Parathyroid adenoma (tissue), 2 donors: Measurements from ENCODE around the gene ARHGEF26.

Experiments
- H2AFZ ChIP-seq: fragments of 300-600 bp; sonication (generic); one replicate; pipeline ENCODE4 v1.7.0; 2017; ENCODE audit warnings: antibody characterized with exemption, mild to moderate bottlenecking
- H3K27ac ChIP-seq: fragments of 300-600 bp; sonication (generic); one replicate; pipeline ENCODE4 v1.7.0; 2017
- H3K27me3 ChIP-seq: fragments of 300-600 bp; sonication (generic); one replicate; pipeline ENCODE4 v1.7.0; 2017; ENCODE audit warnings: low read length; ENCODE audit not compliant: control insufficient read depth, insufficient read depth
- H3K36me3 ChIP-seq: fragments of 300-600 bp; sonication (generic); one replicate; pipeline ENCODE4 v1.7.0; 2017; ENCODE audit warnings: low read length; ENCODE audit not compliant: control insufficient read depth, insufficient read depth
- H3K4me1 ChIP-seq: fragments of 300-600 bp; sonication (generic); one replicate; pipeline ENCODE4 v1.7.0; 2017; ENCODE audit warnings: control low read depth
- H3K4me2 ChIP-seq: fragments of 300-600 bp; sonication (generic); one replicate; pipeline ENCODE4 v1.7.0; 2017; ENCODE audit warnings: low read length
- H3K4me3 ChIP-seq: fragments of 300-600 bp; sonication (generic); one replicate; pipeline ENCODE4 v1.7.0; 2017; ENCODE audit warnings: low read depth, low read length
- H3K79me2 ChIP-seq: fragments of 300-600 bp; sonication (generic); one replicate; pipeline ENCODE4 v1.7.0; 2017; ENCODE audit warnings: control low read depth
- H3K9ac ChIP-seq: fragments of 300-600 bp; sonication (generic); one replicate; pipeline ENCODE4 v1.7.0; 2017; ENCODE audit warnings: mild to moderate bottlenecking
- H3K9me3 ChIP-seq: fragments of 300-600 bp; sonication (generic); one replicate; pipeline ENCODE4 v1.7.0; 2017; ENCODE audit warnings: low read length; ENCODE audit not compliant: control insufficient read depth
- TF ChIP-seq, protein P1 (sequence below): fragments of 300-600 bp; sonication (generic); IDR thresholded peaks from one replicate; pipeline ENCODE4 v1.7.0; 2017; ENCODE audit warnings: antibody characterized with exemption, mild to moderate bottlenecking
- donor health status: primary hyperparathyroidism.

ARHGEF26 gene

DNA sequence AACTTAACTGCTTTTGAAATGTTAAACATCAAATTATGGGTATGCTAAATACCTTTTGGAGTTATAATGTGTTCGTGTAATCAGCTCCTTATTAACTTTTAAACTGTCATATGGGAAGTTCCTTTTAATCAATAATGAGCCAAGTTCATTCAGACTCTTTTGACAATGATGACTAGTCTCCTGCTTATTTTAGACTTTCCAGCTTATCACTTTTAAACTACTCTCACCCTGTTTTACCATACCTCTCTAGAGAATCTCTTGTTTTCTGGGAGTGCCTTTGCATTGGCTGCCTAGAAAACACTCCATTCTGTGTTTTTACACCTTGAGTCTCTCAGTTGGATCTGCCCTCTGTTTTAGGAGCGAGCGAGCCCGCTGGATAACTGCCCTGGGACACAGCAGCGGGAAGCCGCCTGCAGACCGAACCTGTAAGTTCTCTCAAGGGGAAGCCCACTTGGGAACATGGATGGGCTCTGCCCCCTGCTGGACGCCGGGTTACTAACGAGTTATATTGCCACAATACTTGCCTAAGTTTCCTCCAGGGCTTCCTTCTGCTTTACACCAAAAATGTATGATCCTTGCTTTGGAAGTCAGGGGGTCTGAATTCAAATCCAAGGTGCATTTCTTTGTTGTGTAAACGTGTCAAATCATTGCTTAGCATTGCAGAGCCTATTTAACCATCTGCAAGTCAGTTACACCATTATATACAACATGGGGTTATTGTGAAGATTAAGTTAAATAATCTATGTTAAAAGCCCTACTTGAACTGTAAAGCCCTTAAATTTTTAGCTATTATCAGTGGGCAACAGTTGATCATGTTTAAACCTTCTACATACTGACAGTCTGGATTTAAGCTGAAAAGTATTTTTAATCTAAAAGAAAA lies 131.8 kb downstream of the ARHGEF26 start:
- TF ChIP-seq, protein P1, sequence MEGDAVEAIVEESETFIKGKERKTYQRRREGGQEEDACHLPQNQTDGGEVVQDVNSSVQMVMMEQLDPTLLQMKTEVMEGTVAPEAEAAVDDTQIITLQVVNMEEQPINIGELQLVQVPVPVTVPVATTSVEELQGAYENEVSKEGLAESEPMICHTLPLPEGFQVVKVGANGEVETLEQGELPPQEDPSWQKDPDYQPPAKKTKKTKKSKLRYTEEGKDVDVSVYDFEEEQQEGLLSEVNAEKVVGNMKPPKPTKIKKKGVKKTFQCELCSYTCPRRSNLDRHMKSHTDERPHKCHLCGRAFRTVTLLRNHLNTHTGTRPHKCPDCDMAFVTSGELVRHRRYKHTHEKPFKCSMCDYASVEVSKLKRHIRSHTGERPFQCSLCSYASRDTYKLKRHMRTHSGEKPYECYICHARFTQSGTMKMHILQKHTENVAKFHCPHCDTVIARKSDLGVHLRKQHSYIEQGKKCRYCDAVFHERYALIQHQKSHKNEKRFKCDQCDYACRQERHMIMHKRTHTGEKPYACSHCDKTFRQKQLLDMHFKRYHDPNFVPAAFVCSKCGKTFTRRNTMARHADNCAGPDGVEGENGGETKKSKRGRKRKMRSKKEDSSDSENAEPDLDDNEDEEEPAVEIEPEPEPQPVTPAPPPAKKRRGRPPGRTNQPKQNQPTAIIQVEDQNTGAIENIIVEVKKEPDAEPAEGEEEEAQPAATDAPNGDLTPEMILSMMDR: peak; percentile 95
- no peaks in the 10 kb centered on the region for H3K79me2 ChIP-seq
- no peaks in the 10 kb centered on the region for H3K36me3 ChIP-seq
- H3K4me1 ChIP-seq: no peaks in the 10 kb centered on the region
- no peak overlapping the region for H3K27ac ChIP-seq
- H3K27me3 ChIP-seq: no peaks in the 10 kb centered on the region
- H3K9me3 ChIP-seq: no peaks in the 10 kb centered on the region
- H3K9ac ChIP-seq: no peak overlapping the region
- H3K4me3 ChIP-seq: no peak overlapping the region
- no peak overlapping the region for H3K4me2 ChIP-seq
- H2AFZ ChIP-seq: peak overlapping the region; percentile 30

DNA sequence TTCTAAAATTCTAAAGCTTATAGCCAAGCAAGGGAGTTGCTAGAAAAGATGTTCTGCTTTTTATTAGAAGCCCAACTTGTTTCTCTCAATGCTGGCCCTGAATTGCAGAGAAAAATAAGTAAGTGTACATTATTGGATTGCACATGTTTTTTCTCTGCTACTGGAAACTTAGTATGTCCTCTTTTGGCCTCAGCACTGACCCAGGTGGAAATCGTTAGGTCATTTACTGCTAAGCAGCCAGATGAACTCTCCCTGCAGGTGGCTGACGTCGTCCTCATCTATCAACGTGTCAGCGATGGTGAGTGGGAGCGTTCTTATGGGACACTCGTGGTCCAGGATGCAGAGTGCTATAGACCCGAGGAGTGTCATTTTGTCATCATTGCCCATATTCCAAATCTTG lies 133.3 kb downstream of the ARHGEF26 start:
- no peaks in the 10 kb centered on the region for H3K9me3 ChIP-seq
- H3K9ac ChIP-seq: no peak overlapping the region
- no peak overlapping the region for H3K4me3 ChIP-seq
- no peak overlapping the region for H3K27ac ChIP-seq
- no peak overlapping the region for H3K4me2 ChIP-seq
- TF ChIP-seq, protein P1: no peak
- no peaks in the 10 kb centered on the region for H3K27me3 ChIP-seq
- no peaks in the 10 kb centered on the region for H3K79me2 ChIP-seq
- H3K36me3 ChIP-seq: no peaks in the 10 kb centered on the region
- no peak overlapping the region for H2AFZ ChIP-seq
- no peaks in the 10 kb centered on the region for H3K4me1 ChIP-seq

DNA sequence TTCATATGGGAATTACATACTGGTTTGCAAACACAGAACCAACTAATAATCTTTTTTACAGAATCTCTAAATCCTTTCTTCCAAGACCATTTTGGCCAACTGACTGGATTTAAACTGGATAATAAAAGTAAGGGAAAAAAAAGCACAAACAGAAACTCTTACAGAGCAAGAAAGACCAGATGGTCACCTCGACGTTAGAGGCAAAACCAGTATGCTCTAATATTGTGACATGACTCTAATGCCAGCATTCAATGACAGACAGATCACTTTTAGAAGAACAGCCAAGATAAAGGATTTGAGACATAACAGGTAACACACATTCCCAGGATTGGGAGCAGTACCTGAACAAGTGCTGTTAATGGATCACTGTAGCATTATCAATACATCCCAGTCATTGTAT lies 152.2 kb downstream of the ARHGEF26 start:
- Histone ChIP-seq H3K79me2 (peaks cover under 1% of the 10 kb centered on the region), H3K27me3 (no peaks in the 10 kb centered on the region), H3K4me2 (no peak overlapping the region), H3K9ac (no peak overlapping the region), H3K27ac (no peak overlapping the region), H2AFZ (no peak overlapping the region), H3K9me3 (no peaks in the 10 kb centered on the region), H3K36me3 (no peaks in the 10 kb centered on the region), H3K4me3 (no peak overlapping the region), H3K4me1 (peaks cover 3% of the 10 kb centered on the region)
- TF ChIP-seq, protein P1: no peak

DNA sequence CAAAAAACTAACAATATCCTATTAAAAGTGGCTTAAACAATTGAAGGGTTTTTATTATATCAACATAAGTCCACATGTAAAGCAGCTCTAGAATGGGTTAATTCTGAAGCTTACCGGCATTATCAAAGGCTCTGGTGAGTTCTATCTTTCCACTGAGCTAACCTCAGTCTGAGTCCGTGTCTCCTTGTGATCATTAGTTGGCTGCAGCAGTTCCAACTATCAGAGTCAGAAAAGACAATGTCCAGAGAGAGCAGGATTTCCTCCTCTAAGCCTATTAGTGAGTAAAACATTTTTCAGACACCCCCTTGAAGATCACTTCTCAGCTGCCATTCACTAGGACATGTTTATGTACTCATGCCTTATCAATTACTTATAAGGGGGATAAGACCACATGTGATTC lies 153.2 kb downstream of the ARHGEF26 start:
- Histone ChIP-seq H3K36me3 (no peaks in the 10 kb centered on the region), H3K9ac (no peak overlapping the region), H3K4me2 (peak overlapping the region; percentile 11), H3K4me3 (no peak overlapping the region), H3K27ac (no peak overlapping the region), H3K4me1 (peaks cover 3% of the 10 kb centered on the region), H3K9me3 (no peaks in the 10 kb centered on the region), H2AFZ (no peak overlapping the region), H3K79me2 (no peaks in the 10 kb centered on the region), H3K27me3 (no peaks in the 10 kb centered on the region)
- TF ChIP-seq, protein P1: no peak

DNA sequence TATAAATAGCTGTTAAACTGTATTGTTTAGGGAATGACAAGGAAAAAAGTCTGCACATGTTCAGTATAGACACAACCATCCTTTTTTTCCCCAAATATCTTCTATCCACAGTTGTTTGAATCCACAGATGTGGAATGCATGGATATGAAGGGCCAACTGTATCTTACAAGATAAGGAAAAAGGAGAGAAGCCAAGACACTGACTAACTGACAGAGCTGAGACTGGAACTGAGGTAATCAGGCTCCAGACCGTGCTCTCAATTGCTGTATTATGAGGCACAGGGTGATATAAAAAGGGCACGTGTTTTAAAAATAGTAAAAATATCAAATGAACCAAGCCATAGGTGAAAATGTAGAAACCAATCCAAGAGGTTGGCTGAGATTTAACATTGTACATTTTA lies 154.1 kb downstream of the ARHGEF26 start:
- Histone ChIP-seq H3K9me3 (no peaks in the 10 kb centered on the region), H3K4me3 (no peak overlapping the region), H3K27ac (no peak overlapping the region), H3K4me1 (peaks cover 3% of the 10 kb centered on the region), H3K36me3 (no peaks in the 10 kb centered on the region), H2AFZ (no peak overlapping the region), H3K9ac (no peak overlapping the region), H3K79me2 (no peaks in the 10 kb centered on the region), H3K27me3 (no peaks in the 10 kb centered on the region), H3K4me2 (no peak overlapping the region)
- TF ChIP-seq, protein P1: no peak
